ENCODE results near the gene EREG.
"Not testable (repeated sequence)": the region's sequence is repeated elsewhere in the genome, so short reads cannot be mapped to it uniquely, and the experiment has no call there.

Gene EREG

GRCh38 chr4:74391890-74392475 lies 27.0 kb downstream of the EREG start:
- DNase-seq, result no peak

DNA sequence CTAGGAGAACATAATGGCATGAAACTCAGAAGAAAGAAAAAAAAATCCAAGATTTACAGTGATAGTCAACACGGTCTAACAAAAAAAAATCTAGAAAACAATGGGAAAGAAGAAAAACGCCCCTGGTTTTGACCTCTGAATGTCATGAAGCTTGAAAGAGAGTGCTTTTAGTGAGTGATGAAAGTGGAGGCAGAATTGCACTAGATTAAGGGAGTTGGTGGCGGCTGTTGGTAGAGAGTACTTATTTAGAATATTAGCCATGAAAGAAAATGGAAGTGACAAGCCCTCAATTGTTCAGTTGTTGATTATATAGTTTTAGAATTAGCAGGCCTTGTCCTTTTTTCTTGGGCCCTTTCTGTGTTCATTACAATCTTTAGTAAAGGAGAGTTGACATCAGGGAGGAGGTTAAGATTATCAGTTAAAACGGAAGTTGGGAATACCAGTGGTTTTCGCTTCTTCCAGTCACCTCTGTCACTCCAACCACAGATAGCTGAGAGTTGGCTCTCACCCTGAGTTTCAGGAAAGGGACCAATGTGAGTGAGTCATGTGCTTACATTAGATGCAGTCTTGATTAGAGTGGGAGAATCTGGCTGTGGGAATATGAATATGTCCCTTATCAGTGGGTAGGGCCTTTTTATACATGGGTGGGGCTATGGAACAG lies 29.7 kb downstream of the EREG start:
- DNase-seq, result no peak

DNA sequence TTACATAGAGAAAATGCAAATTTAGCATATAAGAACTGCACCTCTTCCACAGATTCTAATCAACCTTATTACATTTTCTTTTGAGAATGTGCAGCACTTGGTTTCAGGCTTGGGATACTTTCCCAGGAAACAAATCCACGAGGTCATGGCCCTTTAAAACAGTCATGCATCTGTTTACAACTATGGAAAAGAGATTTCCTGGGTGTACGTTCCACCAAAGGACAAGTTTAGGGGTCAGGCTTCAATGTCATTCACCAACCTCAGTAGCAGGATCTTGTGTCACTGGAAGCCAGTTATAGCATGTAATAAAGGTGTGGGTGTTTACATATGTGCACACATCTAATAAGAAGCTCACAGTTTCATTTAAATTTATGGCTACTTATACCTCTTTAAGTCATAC lies 30.7 kb downstream of the EREG start:
- DNase-seq, result no peak

DNA sequence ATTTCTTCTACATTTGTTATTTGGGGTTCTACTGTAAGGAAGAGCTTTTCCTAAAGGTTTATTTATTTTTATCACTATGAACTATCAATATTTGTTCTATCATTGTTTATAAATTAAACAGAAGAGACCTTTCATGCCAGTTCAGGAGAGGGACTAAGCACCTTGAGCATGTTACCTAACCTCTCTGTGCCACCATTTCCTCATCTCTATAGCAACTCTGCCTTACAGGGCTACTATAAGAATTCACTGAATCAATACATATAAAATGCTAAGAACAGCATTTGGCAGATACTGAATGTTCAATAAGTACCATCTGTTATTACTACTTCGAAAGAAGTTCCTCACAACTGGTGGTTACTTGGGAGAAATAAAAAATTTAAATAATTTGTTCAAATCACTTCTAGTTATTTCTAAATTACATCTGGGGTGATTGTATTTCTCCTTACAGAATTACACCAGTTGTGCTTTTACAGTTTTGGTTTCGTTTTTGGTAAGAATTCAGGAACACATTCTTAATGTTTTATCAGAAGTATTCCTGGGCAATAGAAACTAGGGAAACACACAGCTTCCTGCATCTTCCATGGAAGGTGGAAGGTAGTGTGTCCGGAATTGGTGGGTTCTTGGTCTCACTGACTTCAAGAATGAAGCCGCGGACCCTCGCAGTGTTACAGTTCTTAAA lies 32.9 kb downstream of the EREG start:
- DNase-seq, result no peak

- DNase-seq, result not testable (repeated sequence)
Observed at GRCh38 chr4:74398894-74399589, 34.1 kb downstream of the EREG start.

DNA sequence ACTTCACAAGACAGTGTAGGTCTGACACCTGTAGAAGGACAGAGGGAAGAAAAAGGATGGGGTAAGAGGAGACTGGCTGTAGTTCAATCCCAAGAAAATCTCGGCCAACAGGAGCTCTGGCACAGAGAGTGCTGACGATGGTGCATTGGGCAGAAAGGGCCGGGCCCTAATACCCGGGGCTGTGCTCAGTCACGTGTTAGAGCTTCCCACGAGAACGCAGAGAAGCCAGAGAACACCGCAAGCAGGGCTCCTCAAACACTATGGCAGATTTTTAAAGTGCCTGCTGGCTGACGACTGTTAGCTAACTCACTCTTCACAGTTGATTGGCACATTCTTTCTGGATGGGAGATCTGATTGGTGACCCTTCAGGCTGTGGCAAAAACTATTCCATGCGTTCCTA lies 35.5 kb downstream of the EREG start:
- no peak for DNase-seq

- no peak for DNase-seq
Observed at GRCh38 chr4:74402692-74403456, 37.9 kb downstream of the EREG start.

DNA sequence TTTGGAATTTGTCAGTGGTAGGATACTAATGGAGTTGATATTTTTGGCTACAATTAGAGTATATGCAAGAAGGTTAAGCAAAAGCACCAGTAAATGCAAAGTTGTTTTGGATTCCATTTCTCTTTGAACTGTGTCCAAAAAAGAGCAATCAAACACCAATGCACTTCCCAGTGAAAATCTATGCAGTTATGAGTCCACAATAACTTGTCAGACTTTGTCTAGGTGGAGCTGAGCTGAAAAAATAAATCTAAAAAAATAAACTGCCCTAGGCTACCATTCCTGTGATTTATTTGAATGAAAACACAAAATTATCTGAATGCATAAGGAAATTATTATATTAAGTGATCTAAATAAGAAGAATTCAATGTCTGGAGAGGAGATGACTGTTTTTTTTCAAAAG lies 42.9 kb downstream of the EREG start:
- no peak for DNase-seq

DNA sequence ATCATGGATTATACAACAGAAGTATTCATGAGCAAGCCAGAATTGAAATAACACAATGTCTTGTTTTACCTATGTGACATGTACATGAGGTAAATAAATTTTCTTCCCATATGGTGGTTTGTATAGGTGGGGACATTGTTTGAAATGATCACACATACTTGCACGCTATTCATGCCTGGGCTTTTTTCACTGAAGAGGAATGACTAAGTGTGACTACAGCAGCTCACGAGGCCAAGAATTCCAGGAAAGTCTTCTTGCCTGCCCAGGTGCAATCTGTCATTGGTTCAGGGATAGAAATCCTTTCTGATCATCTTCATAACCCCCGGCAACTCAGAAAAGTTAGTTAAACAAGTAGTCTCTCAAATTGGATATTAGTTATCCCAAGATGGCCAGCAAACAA lies 43.7 kb downstream of the EREG start:
- DNase-seq, result no peak

- DNase-seq, result no peak
Observed at GRCh38 chr4:74410272-74410671, 45.3 kb downstream of the EREG start.

DNA sequence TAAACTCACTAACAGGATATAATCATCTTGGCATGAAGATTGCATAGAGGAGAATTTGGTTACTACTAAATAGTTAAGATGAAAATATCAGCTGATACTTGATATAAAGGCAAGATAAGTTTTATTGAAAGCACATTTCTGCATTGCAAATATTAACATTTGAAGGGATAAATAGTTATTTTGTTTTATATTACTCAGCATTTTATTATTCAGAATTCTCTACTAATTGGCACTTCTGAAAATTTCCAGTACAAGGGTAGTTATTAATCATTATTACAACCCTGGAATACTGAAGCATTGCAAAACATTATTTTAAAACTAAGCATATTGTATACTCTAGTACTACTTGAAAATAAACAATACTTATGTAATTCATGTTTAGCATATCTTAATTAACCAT lies 47.3 kb downstream of the EREG start:
- no peak for DNase-seq

DNA sequence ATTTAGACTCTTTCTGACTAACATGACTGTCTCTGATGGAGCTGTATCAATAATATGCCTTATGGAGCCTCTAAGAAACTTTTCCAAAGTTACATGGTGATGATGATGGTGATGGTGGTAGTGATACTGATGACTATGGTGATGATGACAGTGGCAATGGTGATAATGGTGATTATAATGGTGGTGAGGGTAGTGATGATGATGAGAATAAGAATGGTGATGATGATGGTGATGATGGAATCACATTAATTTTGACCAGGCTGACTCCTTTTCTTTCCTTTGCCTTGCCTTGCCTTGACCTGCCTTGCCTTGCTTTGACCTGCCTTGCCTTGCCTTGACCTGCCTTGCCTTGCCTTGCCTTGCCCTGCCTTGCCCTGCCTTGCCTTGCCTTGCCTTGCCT lies 48.3 kb downstream of the EREG start:
- DNase-seq, result no peak

GRCh38 chr4:74414149-74414809 lies 49.3 kb downstream of the EREG start:
- DNase-seq, result no peak

GRCh38 chr4:74415602-74416300 lies 50.8 kb downstream of the EREG start:
- DNase-seq, result no peak

DNA sequence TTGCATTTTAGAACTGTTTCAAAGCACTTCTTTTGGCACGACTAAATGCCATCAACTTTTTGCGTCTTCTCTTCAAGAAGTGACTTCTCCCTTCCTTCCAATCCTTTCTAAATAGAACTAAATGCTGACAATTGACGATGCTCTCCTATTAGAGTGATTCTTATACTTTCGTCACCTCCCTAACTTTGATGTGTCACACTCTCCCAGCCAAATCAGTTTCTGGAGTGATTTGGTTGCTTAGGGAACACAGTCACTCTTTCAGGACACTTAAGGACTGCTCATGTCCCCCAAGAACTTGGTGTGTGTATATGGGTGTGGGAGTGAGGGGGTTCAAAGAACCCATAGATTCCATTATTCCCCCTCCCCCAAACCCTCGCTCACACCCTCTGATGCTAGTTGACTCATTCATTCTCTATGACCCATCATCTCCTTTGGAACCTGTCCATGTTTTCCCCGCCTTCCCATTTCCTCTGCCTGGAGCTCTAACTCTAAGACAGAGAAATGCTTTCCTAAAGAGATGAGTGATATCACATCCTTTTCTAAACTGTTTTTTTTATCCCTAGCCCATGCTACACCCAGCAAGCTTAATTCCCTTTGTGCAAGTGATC lies 53.2 kb downstream of the EREG start:
- no peak for DNase-seq

DNA sequence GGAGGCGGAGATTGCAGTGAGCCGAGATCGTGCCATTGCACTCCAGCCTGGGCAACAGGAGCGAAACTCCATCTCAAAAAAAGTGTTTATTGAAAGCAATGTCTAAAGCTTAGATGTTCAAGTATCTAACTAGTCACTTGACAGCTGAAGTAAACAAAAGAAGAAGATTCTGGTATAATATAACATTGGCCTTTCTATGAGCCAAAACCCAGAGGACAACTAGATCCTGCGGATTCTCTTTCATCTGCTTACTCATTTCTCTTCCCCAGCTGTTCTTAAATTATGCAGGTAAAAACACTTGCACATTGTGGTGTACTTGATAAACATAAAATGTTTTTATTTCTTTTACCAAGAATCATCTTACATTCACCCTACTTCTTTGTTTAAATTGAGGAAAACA lies 55.9 kb downstream of the EREG start:
- DNase-seq, result no peak

DNA sequence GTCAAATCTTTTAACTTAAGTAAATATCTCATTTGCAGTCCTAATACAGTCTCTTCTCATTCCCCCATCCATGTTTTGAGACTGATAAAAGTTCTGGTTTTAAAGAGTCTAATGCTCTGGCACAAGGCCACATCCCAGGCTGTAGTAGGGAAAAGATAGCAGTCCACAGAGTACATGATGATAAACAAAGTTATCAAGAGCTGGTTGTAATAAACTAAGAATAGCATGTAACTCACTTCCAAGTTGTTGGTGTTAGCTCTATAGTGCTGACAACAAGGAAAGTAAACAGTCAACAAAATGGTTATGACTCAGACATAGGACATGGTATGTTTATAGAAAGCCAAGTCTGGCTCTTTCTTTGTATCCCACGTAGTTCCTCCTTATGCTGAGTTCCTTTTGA lies 58.2 kb downstream of the EREG start:
- DNase-seq, result no peak

- DNase-seq, result no peak
Observed at GRCh38 chr4:74424111-74424510, 59.2 kb downstream of the EREG start.

DNA sequence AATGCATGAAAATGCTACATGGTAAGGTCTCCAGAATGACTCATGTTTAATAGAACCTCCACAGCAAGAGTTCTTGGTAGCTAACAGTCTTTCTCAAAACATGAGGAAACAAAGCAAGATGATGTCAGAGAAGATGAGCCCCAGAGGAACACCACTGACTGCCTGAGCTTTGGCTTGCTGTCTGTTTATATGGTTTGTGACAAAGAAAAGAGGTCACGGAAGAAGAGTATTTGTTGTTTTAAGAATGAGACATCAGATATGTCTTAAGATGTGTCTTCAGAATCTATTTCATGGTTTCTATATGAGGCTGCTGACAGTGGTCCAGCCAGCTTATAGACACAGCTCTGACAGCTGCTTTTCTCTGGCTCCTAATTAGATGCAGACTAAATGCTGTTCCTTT lies 61.2 kb downstream of the EREG start:
- no peak for DNase-seq

GRCh38 chr4:74428276-74428675 lies 63.3 kb downstream of the EREG start:
- no peak for DNase-seq

DNA sequence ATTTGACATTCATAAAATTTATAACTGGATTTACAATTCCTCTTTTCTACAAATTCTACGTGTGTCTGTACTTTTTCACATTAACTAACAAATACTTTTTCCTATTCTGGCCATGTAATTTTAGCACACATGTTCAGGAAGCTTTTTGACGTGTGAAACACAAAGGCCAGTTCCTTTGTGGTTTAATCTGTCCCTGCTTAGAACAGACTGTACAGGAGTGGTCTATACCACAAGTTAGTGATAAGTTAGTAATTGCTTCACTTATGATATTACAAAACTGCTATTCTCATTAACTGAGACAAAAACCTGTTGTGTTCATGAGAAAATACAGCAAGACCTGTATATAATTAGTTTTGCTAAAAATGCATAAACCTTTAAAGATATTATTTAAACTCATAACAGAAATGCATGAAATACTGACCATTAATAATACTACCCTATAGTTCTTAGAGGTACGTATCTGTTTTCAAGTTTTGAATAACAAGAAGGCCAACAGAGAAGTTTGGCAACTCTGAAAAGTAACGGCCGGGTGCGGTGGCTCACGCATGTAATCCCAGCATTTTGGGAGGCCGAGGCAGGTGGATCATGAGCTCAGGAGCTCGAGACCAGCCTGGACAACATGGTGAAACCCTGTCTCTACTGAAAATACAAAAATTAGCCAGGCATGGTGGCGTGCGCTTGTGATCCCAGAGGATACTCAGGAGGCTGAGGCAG lies 66.3 kb downstream of the EREG start:
- DNase-seq, result no peak
